Astrocyte of the cerebellum (primary cell): ENCODE results near the gene ASPSCR1.

Experiments used
- DNase-seq: peaks from one replicate; pipeline ENCODE4 v3.0.0-alpha.2; 2011; ENCODE audit warnings: low read depth
- H3K4me3 ChIP-seq: 2 replicates; pipeline ENCODE4 v1.5.1; 2011; ENCODE audit warnings: mild to moderate bottlenecking, low read depth, low read length, moderate library complexity
- CTCF ChIP-seq: IDR thresholded peaks from 2 replicates; pipeline ENCODE4 v1.5.1; 2012; ENCODE audit warnings: low read length, low read depth, moderate library complexity, mild to moderate bottlenecking; ENCODE audit errors: missing control alignments
- in situ Hi-C: cut with HindIII; loops from 2 replicates; pipeline ENCODE4 v1.10.0; 2017; ENCODE audit warnings: low sequenced_read_pairs

ASPSCR1 gene

GRCh38 chr17:82053130-82053529, 75.7 kb downstream of the ASPSCR1 start:
- no peak for DNase-seq
- in situ Hi-C loops, result no loop called here
- peak overlapping the region; percentile 76 for H3K4me3 ChIP-seq
- no peak for TF ChIP-seq CTCF

- H3K4me3 ChIP-seq, result no peak overlapping the region
- DNase-seq, result no peak
- no peak for TF ChIP-seq CTCF
- in situ Hi-C loops, result no loop called here
Measured at GRCh38 chr17:82053556-82054263, 76.3 kb downstream of the ASPSCR1 start.

GRCh38 chr17:82054351-82055022, 77.1 kb downstream of the ASPSCR1 start:
- no peak for DNase-seq
- in situ Hi-C loops, result no loop called here
- no peak for TF ChIP-seq CTCF
- H3K4me3 ChIP-seq, result no peak overlapping the region

- TF ChIP-seq CTCF, result no peak
- no peak for DNase-seq
- in situ Hi-C loops, result no loop called here
- H3K4me3 ChIP-seq, result no peak overlapping the region
Measured at GRCh38 chr17:82055023-82055964, 77.9 kb downstream of the ASPSCR1 start.

- H3K4me3 ChIP-seq, result no peak overlapping the region
- in situ Hi-C loops, result no loop called here
- TF ChIP-seq CTCF, result no peak
- no peak for DNase-seq
Measured at GRCh38 chr17:82055965-82056728, 78.7 kb downstream of the ASPSCR1 start.
